B cell (primary cell): ENCODE results near the gene SERGEF. TPM values are rescaled to one million over a fixed set of nuclear protein-coding genes. Genes with fewer than 3 reads are reported as not detected.

Experiments
- ATAC-seq: fragments of 200-7000 bp; cut with Tn5 transposase; one replicate; pipeline ENCODE4 v1.10.0; 2021; ENCODE audit warnings: low read depth, mild to moderate bottlenecking, moderate number of reproducible peaks, moderate library complexity
- CTCF ChIA-PET: fragments of 350-600 bp; sonication (Branson Sonifier 250); formaldehyde crosslinking; loops from one replicate; lab custom pipeline; 2021; ENCODE audit warnings: antibody characterized with exemption, inconsistent platforms; lab: Charles Lee
- POLR2A ChIA-PET: fragments of 350-600 bp; sonication (Branson Sonifier 250); formaldehyde crosslinking; loops from one replicate; lab custom pipeline; 2021; ENCODE audit warnings: antibody characterized with exemption; lab: Charles Lee
- DNase-seq: peaks from one replicate; pipeline ENCODE4 v3.0.0; 2013
- H2AFZ ChIP-seq: 2 replicates; pipeline ENCODE4 v1.6.1; 2012; ENCODE audit warnings: mild to moderate bottlenecking, low read depth, low read length; ENCODE audit not compliant: insufficient read depth, poor library complexity, severe bottlenecking
- H3K27ac ChIP-seq, 2 donors: 1 replicate in 1 of 2; 2 replicates in 1 of 2; pipeline ENCODE4 v1.5.1; 2012 to 2013; ENCODE audit warnings: low read length in 2 of 2, mild to moderate bottlenecking in 2 of 2, moderate library complexity in 1 of 2
- H3K27me3 ChIP-seq, 4 experiments: fragments of 200-600 bp in 1 of 4; sonication (generic) in 1 of 4; replicated peaks in 1 of 4; 1 replicate in 2 of 4; 2 replicates in 2 of 4; pipeline versions ENCODE4 v1.6.1 to v1.7.0; 2013 to 2016; ENCODE audit warnings: low read length in 3 of 4, mild to moderate bottlenecking in 2 of 4, mixed read lengths in 1 of 4, moderate library complexity in 1 of 4; ENCODE audit not compliant: insufficient read depth in 4 of 4, control insufficient read depth in 3 of 4; ENCODE audit errors: control extremely low read depth in 1 of 4
- H3K36me3 ChIP-seq, 2 experiments: replicated peaks in 1 of 2; 1 replicate in 1 of 2; 2 replicates in 1 of 2; pipeline versions ENCODE4 v1.6.1 to v1.7.1; 2013; ENCODE audit warnings: low read length in 1 of 2; ENCODE audit not compliant: insufficient read depth in 2 of 2, control insufficient read depth in 1 of 2; ENCODE audit errors: control extremely low read depth in 1 of 2, extremely low read depth in 1 of 2
- H3K4me1 ChIP-seq, 2 donors: fragments of 200-600 bp in 1 of 2; sonication (generic) in 1 of 2; 1 replicate in 1 of 2; 2 replicates in 1 of 2; pipeline versions ENCODE4 v1.5.1 to v1.6.1; 2013 to 2017; ENCODE audit warnings: low read length in 2 of 2; ENCODE audit not compliant: control insufficient read depth in 2 of 2, insufficient read depth in 2 of 2
- H3K4me2 ChIP-seq: replicated peaks from 2 replicates; pipeline ENCODE3; 2012; ENCODE audit warnings: mild to moderate bottlenecking, low read depth, low read length; ENCODE audit not compliant: poor library complexity, severe bottlenecking
- H3K4me3 ChIP-seq, 5 experiments: fragments of 200-600 bp in 1 of 5; sonication (generic) in 1 of 5; 1 replicate in 3 of 5; 2 replicates in 2 of 5; pipeline versions ENCODE4 v1.5.1 to v1.7.0; 2011 to 2016; ENCODE audit warnings: low read length in 4 of 5, mild to moderate bottlenecking in 4 of 5, low read depth in 2 of 5, control low read depth in 1 of 5, moderate library complexity in 1 of 5; ENCODE audit not compliant: insufficient read depth in 1 of 5; ENCODE audit errors: control extremely low read depth in 1 of 5, extremely low read depth in 1 of 5
- H3K79me2 ChIP-seq: fragments of 200-600 bp; sonication (generic); one replicate; pipeline ENCODE4 v1.6.0; 2016; ENCODE audit warnings: low read length; ENCODE audit not compliant: control insufficient read depth, insufficient read depth
- H3K9ac ChIP-seq: fragments of 200-600 bp; sonication (generic); 2 replicates; pipeline ENCODE4 v1.6.1; 2017; ENCODE audit warnings: mild to moderate bottlenecking, low read length, moderate library complexity
- H3K9me3 ChIP-seq, 3 donors: one replicate each; pipeline versions ENCODE4 v1.6.1 to v1.7.1; 2013; ENCODE audit warnings: low read length in 2 of 3; ENCODE audit not compliant: control insufficient read depth in 2 of 3, insufficient read depth in 1 of 3; ENCODE audit errors: control extremely low read depth in 1 of 3
- H4K20me1 ChIP-seq: 2 replicates; pipeline ENCODE4 v1.6.0; 2012; ENCODE audit warnings: mild to moderate bottlenecking, low read length; ENCODE audit not compliant: insufficient read depth, control insufficient read depth, poor library complexity, severe bottlenecking
- H3K27ac Mint-ChIP-seq: one replicate; pipeline ENCODE4 v1.8.0; 2021; ENCODE audit warnings: mixed read lengths
- H3K27me3 Mint-ChIP-seq: one replicate; pipeline ENCODE4 v1.8.0; 2021; ENCODE audit warnings: mixed read lengths
- H3K4me1 Mint-ChIP-seq: one replicate; pipeline ENCODE4 v1.8.0; 2021; ENCODE audit warnings: mixed read lengths
- H3K4me3 Mint-ChIP-seq: one replicate; pipeline ENCODE4 v1.8.0; 2021; ENCODE audit warnings: mixed read lengths
- H3K9me3 Mint-ChIP-seq: one replicate; pipeline ENCODE4 v1.8.0; 2022; ENCODE audit warnings: mixed read lengths; ENCODE audit not compliant: insufficient read depth
- EZH2 ChIP-seq: IDR thresholded peaks from 2 replicates; pipeline ENCODE4 v1.6.1; 2012; ENCODE audit warnings: borderline replicate concordance, low read depth, mild to moderate bottlenecking, moderate library complexity, low read length; ENCODE audit not compliant: insufficient read depth, poor library complexity, severe bottlenecking
- WGBS: methylation state at CpG from one replicate; pipeline ENCODE4 v1.1.5; 2013; ENCODE audit warnings: missing lambda C conversion rate; ENCODE audit not compliant: insufficient coverage; 5-methylcytosine and 5-hydroxymethylcytosine counted together
- intact Hi-C: fragments of 100-400 bp; cut with micrococcal nuclease; formaldehyde crosslinking; loops from one replicate; pipeline ENCODE4 v1.10.0; 2022
- polyA plus RNA-seq: library from polyadenylated mRNA; depleted of rRNA; stranded (reverse); fragments of >200 nt; gene quantifications from 2 replicates; pipeline ENCODE4 v1.2.3, GENCODE V29; 2012
- total RNA-seq, 2 donors: library from RNA; stranded (reverse); fragments of 120-200 nt in 1 of 2; gene quantifications; 1 replicate in 1 of 2; 2 replicates in 1 of 2; pipeline versions ENCODE4 v1.2.3 to v1.2.4, GENCODE V29; 2013 to 2022
- TF ChIP-seq, protein P1 (sequence below): fragments of 200-600 bp; IDR thresholded peaks from one replicate; pipeline ENCODE4 v1.8.0; 2022; ENCODE audit warnings: antibody characterized with exemption, mild to moderate bottlenecking

Gene SERGEF
- total and polyA plus RNA-seq, 2 donors (not counting 1 experiment from before 2014, with no cell fraction given) = 24.2 to 54.3 TPM

DNA sequence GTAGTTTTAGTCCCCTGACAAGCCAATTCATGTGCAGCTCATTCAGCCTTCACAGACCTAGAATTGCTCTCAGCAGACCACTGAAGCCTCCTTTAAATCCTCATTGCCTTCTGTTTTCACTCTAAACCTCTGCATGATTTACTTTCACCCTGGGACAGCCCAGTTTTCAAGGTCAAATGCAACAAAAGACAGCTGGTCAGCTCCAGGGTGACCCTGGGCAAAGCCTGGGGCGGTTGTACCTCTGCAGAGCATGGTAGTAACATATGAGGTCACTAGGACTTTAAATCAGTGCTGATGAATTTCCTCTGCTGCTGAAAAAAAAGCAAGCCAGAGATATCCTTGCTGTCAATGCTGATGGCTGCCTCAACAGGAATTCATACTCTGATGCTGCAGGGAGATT, 62.2 kb downstream of the SERGEF start:
- H3K4me2 ChIP-seq = no peak overlapping the region
- H3K4me3 ChIP-seq = no peak overlapping the region
- intact Hi-C loops = no loop called here
- H3K27me3 Mint-ChIP-seq = no peaks in the 10 kb centered on the region
- H3K27ac ChIP-seq = no peak overlapping the region
- ChIA-PET POLR2A (no interaction called here), CTCF (interaction anchor here (1.3 kb wide), 1 partner anchor 30 kb away, joined by 3 read pairs; no protein-coding TSS in a partner anchor)
- H3K27ac Mint-ChIP-seq = no peak overlapping the region
- H3K79me2 ChIP-seq = no peaks in the 10 kb centered on the region
- WGBS = 100% methylated on average over 1 of the region's 1 CpG
- no peak for DNase-seq
- H3K27me3 ChIP-seq = no peaks in the 10 kb centered on the region
- no peaks in the 10 kb centered on the region for H4K20me1 ChIP-seq
- H3K9me3 ChIP-seq = no peaks in the 10 kb centered on the region
- no peak overlapping the region for H2AFZ ChIP-seq
- ATAC-seq = no peak
- no peak overlapping the region for H3K4me3 Mint-ChIP-seq
- no peak overlapping the region for H3K9ac ChIP-seq
- H3K4me1 ChIP-seq = no peaks in the 10 kb centered on the region
- no peaks in the 10 kb centered on the region for H3K4me1 Mint-ChIP-seq
- TF ChIP-seq EZH2 = no peak
- TF ChIP-seq, protein P1, sequence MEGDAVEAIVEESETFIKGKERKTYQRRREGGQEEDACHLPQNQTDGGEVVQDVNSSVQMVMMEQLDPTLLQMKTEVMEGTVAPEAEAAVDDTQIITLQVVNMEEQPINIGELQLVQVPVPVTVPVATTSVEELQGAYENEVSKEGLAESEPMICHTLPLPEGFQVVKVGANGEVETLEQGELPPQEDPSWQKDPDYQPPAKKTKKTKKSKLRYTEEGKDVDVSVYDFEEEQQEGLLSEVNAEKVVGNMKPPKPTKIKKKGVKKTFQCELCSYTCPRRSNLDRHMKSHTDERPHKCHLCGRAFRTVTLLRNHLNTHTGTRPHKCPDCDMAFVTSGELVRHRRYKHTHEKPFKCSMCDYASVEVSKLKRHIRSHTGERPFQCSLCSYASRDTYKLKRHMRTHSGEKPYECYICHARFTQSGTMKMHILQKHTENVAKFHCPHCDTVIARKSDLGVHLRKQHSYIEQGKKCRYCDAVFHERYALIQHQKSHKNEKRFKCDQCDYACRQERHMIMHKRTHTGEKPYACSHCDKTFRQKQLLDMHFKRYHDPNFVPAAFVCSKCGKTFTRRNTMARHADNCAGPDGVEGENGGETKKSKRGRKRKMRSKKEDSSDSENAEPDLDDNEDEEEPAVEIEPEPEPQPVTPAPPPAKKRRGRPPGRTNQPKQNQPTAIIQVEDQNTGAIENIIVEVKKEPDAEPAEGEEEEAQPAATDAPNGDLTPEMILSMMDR = no peak
- H3K9me3 Mint-ChIP-seq = peaks cover 2% of the 10 kb centered on the region
- H3K36me3 ChIP-seq = peaks cover 13 to 61% of the 10 kb centered on the region in 2 experiments

DNA sequence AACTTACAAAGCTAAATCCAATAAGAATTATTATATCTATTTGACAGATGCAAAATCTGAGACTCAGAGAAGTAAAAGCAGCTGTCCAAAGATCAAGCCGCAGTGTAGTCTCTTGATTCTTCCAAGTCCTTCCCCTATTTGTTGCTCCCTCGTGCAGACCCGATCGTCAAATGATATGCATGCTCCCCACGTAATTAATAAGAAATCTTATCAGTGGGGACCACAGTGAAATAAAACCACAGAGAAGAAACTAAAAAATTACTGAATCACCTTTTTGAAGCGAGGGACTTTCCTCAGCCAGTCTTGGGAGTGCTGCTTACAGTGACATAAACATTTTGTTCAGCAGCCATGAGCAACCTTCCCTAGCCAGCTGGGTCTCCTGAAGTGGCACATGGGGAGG, 64.6 kb downstream of the SERGEF start:
- peaks cover 0 to 48% of the 10 kb centered on the region in 2 experiments for H3K36me3 ChIP-seq
- TF ChIP-seq EZH2 = no peak
- TF ChIP-seq, protein P1 = no peak

More for the DNA sequence above, 64.6 kb downstream of the SERGEF start:
- Mint-ChIP-seq H3K27me3 (no peaks in the 10 kb centered on the region), H3K4me1 (no peaks in the 10 kb centered on the region), H3K4me3 (no peak overlapping the region), H3K27ac (no peak overlapping the region), H3K9me3 (peaks cover 5% of the 10 kb centered on the region)
- Histone ChIP-seq H3K79me2 (no peaks in the 10 kb centered on the region), H3K4me2 (no peak overlapping the region), H3K4me3 (no peak overlapping the region), H3K9ac (no peak overlapping the region), H4K20me1 (no peaks in the 10 kb centered on the region), H2AFZ (no peak overlapping the region), H3K4me1 (no peaks in the 10 kb centered on the region), H3K27ac (no peak overlapping the region), H3K27me3 (no peaks in the 10 kb centered on the region), H3K9me3 (peaks cover 0 to 6% (median 0%) of the 10 kb centered on the region in 3 donors)
- WGBS = 81% methylated on average over 5 of the region's 6 CpGs
- intact Hi-C loops = no loop called here
- ChIA-PET CTCF (interaction anchor here (0.7 kb wide), 1 partner anchor 51 kb away, joined by 3 read pairs; no protein-coding TSS in a partner anchor), POLR2A (no interaction called here)
- no peak for ATAC-seq
- DNase-seq = no peak
